ENCODE measurements around the gene QSOX2.

- TF ChIP-seq POLR2AphosphoS5 (IDR thresholded peaks at IDR 0.05; ENCODE audit: low read depth, low read length) (no peak), POLR2A (IDR thresholded peaks at IDR 0.05; ENCODE audit: low read depth, low read length) (no peak), TAF1 (IDR thresholded peaks at IDR 0.05; ENCODE audit: borderline replicate concordance, low read depth, low read length) (no peak)
Observed at GRCh38 chr9:136211441-136212344, 33.9 kb downstream of the QSOX2 start.
